Measurements from ENCODE around the gene TTLL9. TPM values are rescaled to one million over a fixed set of nuclear protein-coding genes. Genes with fewer than 3 reads are reported as not detected.

TTLL9 gene
- polyA plus RNA-seq, 1 donor from 2014 or later, result 8.0 TPM

DNA sequence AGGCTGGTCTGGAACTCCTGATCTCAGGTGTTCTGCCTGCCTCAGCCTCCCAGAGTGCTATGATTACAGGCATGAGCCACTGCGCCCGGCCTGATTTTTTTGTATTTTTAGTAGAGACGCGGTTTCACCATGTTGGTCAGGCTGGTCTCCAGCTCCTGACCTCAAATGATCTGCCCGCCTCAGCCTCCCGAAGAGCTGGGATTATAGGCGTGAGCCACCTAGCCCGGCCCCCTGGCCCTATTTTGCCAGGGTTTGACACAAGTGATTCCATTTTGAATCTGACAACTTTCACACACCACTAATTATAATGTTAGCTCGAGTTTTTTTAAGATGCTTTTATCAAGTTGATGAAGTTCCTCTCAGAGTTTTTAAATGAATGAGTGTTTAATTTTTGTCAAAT lies 25.6 kb downstream of the TTLL9 start:
- Histone ChIP-seq H3K27me3 (ENCODE audit: insufficient read depth, low read depth, low read length) (no peaks in the 10 kb centered on the region), H2AFZ (ENCODE audit: low read depth, low read length) (no peak overlapping the region), H3K9me3 (ENCODE audit: low read length) (no peaks in the 10 kb centered on the region), H3K36me3 (ENCODE audit: insufficient read depth, low read length) (no peaks in the 10 kb centered on the region), H3F3A (ENCODE audit: insufficient read depth, low read length, poor library complexity, severe bottlenecking) (no peaks in the 10 kb centered on the region), H3K4me3 (ENCODE audit: low read length) (no peak overlapping the region), H3K79me2 (replicated peaks; ENCODE audit: insufficient read depth, low read length) (no peaks in the 10 kb centered on the region), H3K27ac (ENCODE audit: low read length) (no peak overlapping the region), H3K9ac (ENCODE audit: low read length) (no peak overlapping the region), H3K4me2 (ENCODE audit: low read length) (no peak overlapping the region), H3K9me2 (ENCODE audit: insufficient read depth, low read length) (no peaks in the 10 kb centered on the region), H4K20me1 (ENCODE audit: insufficient read depth) (no peaks in the 10 kb centered on the region)
- TF ChIP-seq EZH2 (IDR thresholded peaks at IDR 0.05; ENCODE audit: borderline replicate concordance, insufficient read depth, low read length, poor library complexity, severe bottlenecking) (no peak), SMC3 (conservative IDR thresholded peaks at IDR 0.05; ENCODE audit: poor library complexity) (no peak), CTCF (IDR thresholded peaks at IDR 0.05; ENCODE audit: poor library complexity, severe bottlenecking) (no peak), EP300 (conservative IDR thresholded peaks at IDR 0.05; ENCODE audit: poor library complexity, severe bottlenecking) (no peak), REST (IDR thresholded peaks at IDR 0.05; ENCODE audit: borderline replicate concordance) (no peak), POLR2AphosphoS5 (IDR thresholded peaks at IDR 0.05) (no peak), MXI1 (conservative IDR thresholded peaks at IDR 0.05; ENCODE audit: poor library complexity, severe bottlenecking) (no peak), TAF1 (IDR thresholded peaks at IDR 0.05; ENCODE audit: low read depth) (no peak), RAD21 (conservative IDR thresholded peaks at IDR 0.05) (no peak)

DNA sequence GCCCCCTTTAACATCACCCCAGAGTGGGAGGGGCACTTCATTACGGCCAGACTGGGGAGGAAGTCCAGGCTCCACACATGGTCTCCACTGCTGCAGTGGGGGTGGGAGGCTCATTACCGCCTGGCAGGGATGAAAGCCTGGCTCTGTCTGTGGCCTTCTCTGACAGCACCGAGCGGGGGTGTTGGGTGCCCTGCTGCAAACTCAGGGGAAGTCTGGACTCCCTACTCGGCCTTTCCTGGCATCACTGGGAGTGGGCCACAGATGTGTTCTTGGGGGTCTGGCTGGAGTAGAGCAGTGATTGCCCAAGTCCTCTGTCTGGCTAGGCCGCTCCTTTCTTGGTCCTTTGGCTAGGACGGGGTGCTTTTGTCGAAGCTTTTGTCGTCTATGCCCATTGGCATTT lies 27.1 kb downstream of the TTLL9 start:
- H3K4me3 ChIP-seq (ENCODE audit: low read length), result no peak overlapping the region
- H3K27me3 ChIP-seq (ENCODE audit: insufficient read depth, low read depth, low read length), result no peaks in the 10 kb centered on the region
- no peak overlapping the region for H3K27ac ChIP-seq (ENCODE audit: low read length)
- H3K4me2 ChIP-seq (ENCODE audit: low read length), result no peak overlapping the region
- TF ChIP-seq POLR2AphosphoS5 (IDR thresholded peaks at IDR 0.05) (no peak), MXI1 (conservative IDR thresholded peaks at IDR 0.05; ENCODE audit: poor library complexity, severe bottlenecking) (no peak), TAF1 (IDR thresholded peaks at IDR 0.05; ENCODE audit: low read depth) (no peak), CTCF (IDR thresholded peaks at IDR 0.05; ENCODE audit: poor library complexity, severe bottlenecking) (no peak), SMC3 (conservative IDR thresholded peaks at IDR 0.05; ENCODE audit: poor library complexity) (no peak), EP300 (conservative IDR thresholded peaks at IDR 0.05; ENCODE audit: poor library complexity, severe bottlenecking) (no peak), RAD21 (conservative IDR thresholded peaks at IDR 0.05) (no peak), REST (IDR thresholded peaks at IDR 0.05; ENCODE audit: borderline replicate concordance) (no peak), EZH2 (IDR thresholded peaks at IDR 0.05; ENCODE audit: borderline replicate concordance, insufficient read depth, low read length, poor library complexity, severe bottlenecking) (no peak)
- H2AFZ ChIP-seq (ENCODE audit: low read depth, low read length), result no peak overlapping the region
- H3K9me2 ChIP-seq (ENCODE audit: insufficient read depth, low read length), result no peaks in the 10 kb centered on the region
- H3F3A ChIP-seq (ENCODE audit: insufficient read depth, low read length, poor library complexity, severe bottlenecking), result no peaks in the 10 kb centered on the region
- H3K36me3 ChIP-seq (ENCODE audit: insufficient read depth, low read length), result no peaks in the 10 kb centered on the region
- H3K79me2 ChIP-seq (replicated peaks; ENCODE audit: insufficient read depth, low read length), result no peaks in the 10 kb centered on the region
- no peak overlapping the region for H3K9ac ChIP-seq (ENCODE audit: low read length)
- no peaks in the 10 kb centered on the region for H3K9me3 ChIP-seq (ENCODE audit: low read length)
- H4K20me1 ChIP-seq (ENCODE audit: insufficient read depth), result no peaks in the 10 kb centered on the region

All from neural cell (in vitro differentiated cells).